ENCODE measurements around the gene MEX3D.

DNA sequence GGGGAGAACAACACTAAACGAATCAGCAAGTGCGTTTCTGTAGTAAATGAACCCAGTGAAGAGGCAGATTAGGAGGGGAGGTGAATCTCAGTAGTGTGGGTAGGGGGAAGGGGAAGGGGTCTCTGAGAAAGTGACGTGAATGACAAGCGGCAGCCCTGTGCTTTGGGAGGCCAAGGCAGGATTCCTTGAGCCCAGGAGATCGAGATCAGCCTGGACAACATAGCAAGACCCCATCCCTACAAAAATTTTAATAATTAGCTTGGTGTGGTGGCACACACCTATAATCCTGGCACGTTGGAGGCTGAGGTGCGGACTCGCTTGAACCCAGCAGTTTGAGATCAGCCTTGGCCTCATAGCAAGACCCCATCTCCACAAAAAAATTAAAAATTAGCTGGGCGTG is 36.1 kb downstream of the MEX3D start:
- no peak for TF ChIP-seq ZNF274 (IDR thresholded peaks at IDR 0.05; ENCODE audit: low read depth, low read length)
- TF ChIP-seq YY1 (IDR thresholded peaks at IDR 0.05; ENCODE audit: insufficient read depth, insufficient read length): no peak
